GM18519 (cell line): Measurements from ENCODE around the gene PFN1.

Source experiments
- ATAC-seq: cut with Tn5 transposase; IDR thresholded peaks from one replicate; pipeline ENCODE4 v1.9.1; 2021; ENCODE audit warnings: mild to moderate bottlenecking, moderate library complexity; ENCODE audit not compliant: unreplicated experiment, low FRiP score

PFN1 gene

DNA sequence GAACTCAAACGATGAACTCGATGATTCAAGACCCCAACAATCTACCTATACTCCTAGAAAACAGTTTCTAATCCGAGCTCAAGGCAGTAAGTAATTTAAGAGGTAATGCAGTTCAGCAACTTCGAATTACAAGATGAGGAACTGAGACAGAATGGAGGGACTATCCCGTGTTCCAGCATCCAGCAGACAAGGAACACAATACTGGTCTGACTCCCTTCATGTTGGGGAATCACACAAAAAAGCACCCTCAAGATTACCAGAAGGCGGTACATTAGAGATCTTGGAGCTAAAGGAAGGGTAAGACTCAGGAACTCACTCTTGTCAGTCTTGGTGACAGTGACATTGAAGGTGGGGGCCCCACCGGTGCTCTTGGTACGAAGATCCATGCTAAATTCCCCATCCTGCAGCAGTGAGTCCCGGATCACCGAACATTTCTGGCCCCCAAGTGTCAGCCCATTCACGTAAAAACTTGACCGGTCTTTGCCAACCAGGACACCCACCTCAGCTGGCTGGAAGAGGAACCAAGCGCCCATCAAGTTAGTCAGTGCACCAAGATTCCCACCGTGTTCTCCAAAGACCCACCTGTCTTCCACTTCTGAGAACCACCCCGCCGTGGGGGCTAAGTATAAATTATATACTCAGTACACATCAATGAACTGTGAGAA is 1.9 kb downstream of the PFN1 start:
- ATAC-seq = no peak

DNA sequence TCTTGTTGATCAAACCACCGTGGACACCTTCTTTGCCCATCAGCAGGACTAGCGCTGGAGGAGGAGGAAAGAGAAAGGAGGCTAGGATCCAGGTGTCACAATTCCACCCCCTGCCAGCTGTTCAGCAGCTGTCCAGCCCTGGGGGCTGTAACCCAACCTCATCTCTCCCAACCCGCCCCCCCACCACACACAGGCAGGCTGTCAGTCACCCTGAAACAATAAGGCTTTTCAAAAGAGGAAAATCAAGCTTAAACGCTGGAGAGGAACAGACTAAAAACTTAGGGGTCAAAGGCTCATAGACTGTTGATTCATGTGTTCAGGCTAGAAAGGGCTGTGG is 2.4 kb downstream of the PFN1 start:
- no peak for ATAC-seq

DNA sequence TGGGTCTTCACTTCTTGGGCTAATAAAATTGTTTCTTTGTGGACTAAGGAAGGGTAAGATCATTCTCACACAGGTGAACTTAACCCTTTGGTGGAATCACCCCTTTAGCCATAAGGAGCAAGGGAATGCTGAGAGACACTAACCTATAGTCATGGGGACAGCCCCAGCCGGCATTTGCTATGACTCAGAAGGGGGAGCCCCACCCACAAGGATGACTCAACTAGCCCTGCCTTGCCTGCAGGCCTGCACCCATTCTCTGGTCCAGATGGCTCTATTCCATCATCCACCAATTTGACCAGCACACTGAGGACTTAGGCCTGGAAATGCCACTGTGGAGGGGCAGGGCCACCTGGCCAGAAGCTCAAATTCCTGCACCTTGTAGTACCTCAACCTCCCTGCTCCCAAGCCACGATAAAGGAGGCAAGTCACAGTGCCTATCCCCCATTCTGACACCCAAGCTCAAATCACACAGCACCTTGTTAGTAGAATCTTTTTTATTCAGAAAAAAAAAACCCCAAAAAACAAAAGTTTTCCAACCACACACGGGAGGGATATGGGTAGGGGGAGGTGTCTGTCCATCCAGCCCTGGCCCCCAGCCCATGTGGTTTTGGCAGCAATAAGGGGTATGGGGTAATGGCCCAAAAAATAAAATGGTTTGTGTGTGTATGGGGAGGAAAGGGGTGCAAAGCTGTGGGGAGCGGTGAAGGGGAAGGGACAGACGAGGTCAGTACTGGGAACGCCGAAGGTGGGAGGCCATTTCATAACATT is 3.0 kb downstream of the PFN1 start:
- ATAC-seq = no peak

DNA sequence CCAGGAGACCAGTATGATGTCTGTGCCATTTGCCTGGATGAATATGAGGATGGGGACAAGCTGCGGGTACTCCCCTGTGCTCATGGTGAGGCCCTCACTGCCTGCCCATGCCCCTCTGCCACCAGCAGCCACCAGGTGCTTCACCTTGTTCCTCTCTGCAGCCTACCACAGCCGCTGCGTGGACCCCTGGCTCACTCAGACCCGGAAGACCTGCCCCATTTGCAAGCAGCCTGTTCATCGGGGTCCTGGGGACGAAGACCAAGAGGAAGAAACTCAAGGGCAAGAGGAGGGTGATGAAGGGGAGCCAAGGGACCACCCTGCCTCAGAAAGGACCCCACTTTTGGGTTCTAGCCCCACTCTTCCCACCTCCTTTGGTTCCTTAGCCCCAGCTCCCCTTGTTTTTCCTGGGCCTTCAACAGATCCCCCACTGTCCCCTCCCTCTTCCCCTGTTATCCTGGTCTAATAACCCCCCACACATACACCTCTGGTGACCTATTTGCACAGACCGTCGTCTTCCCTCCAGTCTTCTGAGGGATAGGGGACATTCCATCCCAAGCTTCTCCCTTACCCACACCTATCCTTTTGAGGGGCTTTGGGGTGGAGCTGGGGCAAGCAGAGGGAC is 3.7 kb downstream of the PFN1 start:
- ATAC-seq = no peak

DNA sequence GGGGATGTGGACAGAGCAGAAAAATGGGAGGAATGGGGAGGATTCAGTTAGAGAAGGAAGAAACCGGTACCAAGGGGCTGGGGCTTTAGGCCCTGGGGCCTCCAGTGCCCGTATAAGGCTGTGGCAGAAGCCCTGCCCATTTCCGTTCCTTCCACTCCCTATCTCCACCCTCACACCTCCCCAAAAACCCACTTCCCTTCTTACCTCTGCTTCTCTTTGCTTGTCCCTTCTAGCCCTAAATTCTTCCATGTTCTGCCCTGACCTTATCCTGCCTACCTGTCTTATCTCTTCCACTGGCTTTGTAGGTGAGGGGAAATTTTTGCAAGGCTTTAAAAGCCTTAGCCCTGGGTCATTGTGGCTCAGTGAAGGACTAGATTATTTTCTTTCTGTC is 4.2 kb downstream of the PFN1 start:
- ATAC-seq = no peak

DNA sequence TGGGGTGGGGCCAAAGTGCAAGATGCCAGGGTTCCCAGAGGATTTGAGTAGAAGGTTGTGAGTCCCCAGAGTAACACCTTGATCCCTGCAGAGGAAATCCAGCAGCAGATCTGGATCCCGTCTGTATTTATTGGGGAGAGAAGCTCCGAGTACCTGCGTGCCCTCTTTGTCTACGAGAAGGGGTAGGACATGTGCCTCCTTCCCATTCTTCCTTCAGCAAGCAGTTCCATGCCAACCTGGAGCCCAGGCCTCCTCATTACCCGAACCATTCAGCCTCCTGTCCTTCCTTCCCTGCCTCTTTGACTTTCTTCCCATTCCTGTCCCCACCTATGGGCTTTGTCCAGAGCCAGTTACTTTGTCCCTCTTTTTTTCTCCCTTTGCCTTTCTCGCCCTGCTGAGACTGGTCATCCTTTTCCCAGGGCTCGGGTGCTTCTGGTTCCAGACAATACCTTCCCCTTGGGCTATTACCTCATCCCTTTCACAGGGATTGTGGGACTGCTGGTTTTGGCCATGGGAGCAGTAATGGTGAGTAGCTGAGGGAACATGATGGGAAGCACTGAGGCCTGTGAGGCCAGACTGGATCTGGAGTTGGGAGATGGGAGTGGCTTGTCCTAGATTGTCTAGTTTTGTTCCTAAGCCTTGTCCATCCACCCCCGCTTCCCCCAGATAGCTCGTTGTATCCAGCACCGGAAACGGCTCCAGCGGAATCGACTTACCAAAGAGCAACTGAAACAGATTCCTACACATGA is 5.4 kb downstream of the PFN1 start:
- ATAC-seq = no peak

DNA sequence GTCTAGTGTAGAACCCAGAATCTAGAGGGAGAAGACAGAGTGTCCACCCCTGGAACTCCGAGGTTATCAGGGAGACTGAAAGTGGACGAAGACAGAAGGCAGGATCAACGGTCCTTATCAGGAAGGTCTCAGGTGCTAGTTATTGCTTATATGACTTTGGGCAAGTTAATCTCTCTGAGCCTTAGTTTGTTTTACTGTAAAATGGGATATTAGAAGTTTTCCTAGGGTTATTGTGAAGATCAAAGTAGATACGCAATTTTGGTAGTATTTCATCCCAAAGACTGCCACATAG is 7.1 kb downstream of the PFN1 start:
- no peak for ATAC-seq

DNA sequence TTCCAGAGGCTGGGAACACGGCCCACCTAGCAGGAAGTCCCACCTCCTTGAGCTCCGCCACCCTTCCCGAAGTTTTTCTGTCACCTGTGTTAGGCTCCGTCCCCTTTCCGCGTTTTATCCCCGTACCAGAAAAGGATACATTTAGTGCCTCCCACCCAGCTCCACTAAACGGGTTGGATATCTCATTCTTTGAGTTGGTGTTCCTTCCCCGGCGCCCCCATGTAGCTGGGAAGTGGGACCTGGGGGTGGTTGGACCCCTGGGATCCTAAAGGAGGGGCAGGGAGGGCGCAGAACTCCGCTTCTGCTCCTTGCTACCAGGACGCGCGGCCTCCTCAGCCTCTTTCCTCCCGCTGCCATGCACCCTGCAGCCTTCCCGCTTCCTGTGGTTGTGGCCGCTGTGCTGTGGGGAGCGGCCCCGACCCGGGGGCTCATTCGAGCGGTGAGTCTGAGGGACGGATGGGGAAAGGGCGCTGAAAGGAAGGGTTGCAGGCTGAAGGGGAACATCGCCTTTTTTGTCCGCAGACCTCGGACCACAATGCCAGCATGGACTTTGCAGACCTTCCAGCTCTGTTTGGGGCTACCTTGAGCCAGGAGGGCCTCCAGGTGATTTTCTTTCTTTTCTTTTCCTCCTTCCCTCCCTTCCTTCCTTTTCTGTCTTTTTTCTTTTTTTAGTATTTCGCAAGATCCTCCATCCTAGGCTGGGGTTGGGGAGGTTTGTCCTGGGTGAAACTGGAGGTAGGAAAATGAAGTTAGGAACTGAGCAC is 7.6 kb downstream of the PFN1 start:
- ATAC-seq = no peak

DNA sequence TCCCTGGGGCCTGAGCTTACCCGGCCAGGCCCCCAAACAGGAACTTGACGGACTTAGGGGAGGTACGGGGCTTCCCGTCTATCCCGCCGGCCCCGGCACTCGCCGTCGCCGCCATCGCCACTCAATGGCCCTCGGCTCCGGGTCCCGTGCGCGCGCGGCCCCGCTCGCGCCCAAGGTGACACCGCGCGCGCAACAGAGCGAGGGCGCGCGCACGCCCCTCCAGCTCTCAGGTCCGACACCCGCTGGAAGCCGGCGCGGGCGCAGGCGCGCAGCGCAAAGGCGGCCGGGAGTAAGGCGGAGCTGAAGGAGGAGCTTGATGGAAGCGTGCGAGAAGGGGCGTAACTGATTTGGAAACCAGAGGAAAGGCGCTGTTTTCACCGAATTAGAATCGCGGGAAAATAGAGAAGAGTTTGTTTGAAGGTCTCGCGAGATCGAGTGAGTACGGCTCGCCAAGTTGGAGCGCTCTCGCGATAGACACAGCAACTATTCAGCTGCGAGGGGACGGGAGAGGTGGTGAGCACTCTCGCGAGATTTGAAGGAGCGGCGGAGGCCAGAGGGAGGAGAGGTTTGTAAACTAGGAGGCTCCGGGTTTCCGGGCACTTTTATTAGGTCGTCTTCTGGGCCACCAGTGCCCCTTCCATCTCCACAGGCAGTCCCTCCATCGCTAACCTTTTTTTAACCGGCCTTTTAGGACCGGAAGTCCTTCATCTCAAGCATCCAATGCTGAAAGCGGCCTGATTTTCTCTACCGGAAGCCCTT is 8.4 kb downstream of the PFN1 start, which contains the start of the genes RNF167 and SLC25A11:
TSS of gene RNF167 (plus strand) at position 473 of the 759 bp plus-strand sequence. CDS start 642 bp downstream, outside the sequence.
TSS of gene SLC25A11 (minus strand) at position 251 of the 759 bp plus-strand sequence. CDS start at position 115, 136 bp downstream.
- ATAC-seq = peak; percentile 73

DNA sequence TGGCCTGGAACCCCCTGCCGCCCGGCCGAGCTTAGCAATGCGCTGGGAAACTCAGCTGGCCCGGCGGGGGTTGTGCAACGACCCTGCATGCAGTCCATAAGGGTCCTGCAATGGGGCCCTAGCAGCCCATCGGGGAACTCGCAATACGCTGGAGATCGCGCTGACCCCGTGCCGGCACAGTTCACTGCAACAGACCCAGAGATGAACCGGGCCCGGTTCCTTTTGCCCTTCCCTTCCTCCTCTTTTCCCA is 8.9 kb downstream of the PFN1 start:
- ATAC-seq = no peak

DNA sequence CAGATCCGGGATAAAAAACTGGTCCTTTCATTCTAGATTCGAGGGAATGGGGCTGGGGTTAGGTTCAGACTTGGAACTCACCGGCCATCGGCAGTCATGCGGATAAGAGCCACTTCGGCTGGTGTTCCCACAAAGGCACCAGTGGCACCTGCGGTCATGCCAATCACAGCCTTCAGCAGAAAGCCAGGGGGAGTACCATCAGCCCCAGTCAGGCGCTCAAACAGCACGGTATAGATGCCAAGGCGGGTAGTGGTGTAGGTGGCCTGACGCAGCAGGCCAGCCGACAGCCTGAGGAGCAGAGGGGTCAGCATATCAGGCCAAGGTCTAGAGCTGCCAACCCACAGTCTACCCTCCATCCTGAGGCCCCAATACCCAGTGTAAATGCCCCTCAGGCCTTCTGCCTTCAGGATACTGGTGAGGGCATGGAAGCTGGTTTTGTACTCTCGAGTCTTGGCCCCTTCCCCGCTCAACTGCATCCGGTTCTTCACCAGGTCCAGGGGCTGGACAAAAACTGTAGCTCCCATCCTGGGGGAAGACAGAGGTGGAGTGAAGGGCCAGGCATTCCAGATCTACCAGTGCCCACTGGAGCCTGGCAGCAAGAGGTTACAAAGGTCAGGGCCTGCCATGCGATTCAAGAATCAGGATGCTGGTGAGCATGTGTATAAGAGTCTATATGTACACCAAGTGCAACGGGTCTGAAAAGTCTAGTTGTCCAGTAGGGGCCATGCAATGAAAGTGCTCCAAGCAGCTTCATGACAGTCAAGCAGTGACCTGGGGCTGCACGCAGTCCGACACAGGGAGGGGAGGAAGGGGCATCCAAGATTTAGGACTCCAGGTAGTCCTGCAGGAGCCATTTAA is 9.4 kb downstream of the PFN1 start:
- ATAC-seq = no peak

DNA sequence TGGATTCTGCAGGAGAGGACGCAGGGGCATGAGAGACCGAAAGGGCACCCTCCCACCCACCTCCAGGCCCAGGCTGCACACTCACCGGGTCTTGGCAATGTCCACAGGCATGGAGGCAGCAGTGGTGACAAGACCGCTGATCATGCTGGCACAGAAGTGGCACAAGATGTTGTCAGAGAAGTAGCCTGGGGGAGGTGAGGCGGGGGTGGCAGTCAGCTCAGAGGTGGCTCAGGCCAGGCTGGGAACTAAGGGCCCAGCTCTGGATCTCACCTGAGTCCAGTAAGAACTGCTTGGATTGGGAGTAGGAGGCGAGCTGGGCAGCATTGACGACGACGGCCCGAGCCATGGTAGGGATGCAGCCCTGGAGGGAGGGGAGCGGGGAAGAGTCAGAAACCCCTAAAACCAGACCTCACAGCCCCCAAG is 10.2 kb downstream of the PFN1 start:
- no peak for ATAC-seq

DNA sequence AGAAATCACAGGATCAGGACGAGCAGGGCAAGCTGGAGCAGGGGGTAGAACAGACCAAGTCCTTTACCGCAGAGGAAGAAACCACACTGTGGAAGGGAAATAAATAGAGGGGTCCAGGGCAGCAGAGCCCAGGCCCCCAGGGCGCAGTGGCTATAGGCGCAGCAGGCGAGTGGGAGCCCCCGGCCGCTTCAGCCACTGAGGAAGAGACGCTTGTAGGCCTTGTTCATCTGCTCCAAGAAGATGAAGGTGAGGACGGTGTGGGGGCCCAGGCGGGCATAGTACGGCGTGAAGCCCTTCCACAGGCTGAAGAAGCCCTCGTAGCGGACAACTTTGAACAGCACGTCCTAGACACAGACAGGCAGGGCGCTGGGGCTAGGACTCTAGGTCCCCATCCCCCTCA is 10.8 kb downstream of the PFN1 start:
- ATAC-seq = no peak

DNA sequence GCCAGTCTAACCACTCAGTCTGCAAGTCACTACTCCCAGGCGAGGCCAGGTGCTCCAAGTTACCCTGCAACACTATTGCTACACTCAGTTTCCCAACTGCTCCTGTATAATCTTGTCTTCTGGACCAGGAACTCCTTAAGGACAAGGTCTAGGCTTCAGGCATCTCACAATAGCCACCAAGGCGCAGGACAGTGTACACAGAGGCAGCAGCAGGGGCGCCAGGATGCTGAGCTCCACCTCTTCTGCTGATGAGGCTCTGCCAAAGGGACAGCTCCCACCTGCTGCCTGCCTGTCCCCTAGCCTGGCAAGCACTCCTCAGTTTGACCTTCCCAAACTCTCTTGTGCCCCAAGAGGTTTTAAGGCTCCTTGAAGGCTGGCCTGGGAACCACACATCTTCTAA is 11.9 kb downstream of the PFN1 start:
- ATAC-seq = no peak

DNA sequence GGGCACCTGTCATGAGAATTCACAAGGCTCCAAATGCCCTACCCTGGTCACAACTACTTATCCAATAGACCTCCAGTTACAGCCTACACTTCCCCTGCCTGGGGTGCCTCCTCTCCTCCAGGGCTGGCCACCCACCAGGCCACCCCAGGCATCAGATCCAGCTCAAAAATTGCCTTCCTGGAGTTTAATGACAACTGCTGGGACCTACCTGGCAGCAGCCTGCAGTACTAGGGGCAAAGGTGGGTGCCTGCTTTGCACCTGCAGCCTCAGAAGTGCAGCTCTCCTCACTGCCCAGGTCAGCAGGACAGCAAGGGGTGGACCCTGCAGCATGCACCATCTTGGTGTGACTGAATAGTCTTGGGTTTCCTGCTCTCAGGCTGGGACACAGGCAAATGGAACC is 12.7 kb downstream of the PFN1 start:
- ATAC-seq = no peak

DNA sequence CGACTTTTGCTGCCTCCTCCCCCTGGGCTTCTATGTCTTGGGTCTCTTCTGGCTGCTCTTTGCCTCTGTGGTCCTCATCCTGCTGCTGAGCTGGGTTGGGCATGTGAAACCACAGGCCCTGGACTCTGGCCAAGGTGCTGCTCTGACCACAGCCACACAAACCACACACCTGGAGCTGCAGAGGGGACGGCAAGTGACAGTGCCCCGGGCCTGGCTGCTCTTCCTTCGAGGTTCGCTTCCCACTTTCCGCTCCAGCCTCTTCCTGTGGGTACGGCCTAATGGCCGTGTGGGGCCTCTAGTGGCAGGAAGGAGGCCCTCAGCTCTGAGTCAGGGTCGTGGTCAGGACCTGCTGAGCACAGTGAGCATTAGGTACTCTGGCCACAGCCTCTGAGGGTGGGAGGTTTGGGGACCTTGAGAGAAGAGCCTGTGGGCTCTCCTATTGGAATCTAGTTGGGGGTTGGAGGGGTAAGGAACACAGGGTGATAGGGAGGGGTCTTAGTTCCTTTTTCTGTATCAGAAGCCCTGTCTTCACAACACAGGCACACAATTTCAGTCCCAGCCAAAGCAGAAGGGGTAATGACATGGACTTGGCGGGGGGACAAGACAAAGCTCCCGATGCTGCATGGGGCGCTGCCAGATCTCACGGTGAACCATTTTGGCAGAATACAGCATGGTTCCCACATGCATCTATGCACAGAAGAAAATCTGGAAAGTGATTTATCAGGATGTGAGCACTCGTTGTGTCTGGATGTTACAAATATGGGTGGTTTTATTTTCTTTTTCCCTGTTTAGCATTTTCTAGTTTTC is 14.0 kb downstream of the PFN1 start:
- ATAC-seq = no peak

DNA sequence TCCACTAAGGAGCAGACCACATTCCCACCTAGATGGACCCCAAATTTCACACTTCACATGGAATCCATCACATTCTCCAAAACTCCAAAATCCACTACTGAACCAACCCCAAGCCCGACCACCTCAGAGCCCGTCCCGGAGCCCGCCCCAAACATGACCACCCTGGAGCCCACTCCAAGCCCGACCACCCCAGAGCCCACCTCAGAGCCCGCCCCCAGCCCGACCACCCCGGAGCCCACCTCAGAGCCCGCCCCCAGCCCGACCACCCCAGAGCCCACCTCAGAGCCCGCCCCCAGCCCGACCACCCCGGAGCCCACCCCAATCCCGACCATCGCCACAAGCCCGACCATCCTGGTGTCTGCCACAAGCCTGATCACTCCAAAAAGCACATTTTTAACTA is 14.7 kb downstream of the PFN1 start:
- ATAC-seq = no peak

DNA sequence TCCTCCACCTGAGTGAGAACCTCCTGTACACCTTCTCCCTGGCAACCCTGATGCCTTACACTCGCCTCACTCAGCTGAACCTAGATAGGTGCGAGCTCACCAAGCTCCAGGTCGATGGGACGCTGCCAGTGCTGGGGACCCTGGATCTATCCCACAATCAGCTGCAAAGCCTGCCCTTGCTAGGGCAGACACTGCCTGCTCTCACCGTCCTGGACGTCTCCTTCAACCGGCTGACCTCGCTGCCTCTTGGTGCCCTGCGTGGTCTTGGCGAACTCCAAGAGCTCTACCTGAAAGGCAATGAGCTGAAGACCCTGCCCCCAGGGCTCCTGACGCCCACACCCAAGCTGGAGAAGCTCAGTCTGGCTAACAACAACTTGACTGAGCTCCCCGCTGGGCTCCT is 15.6 kb downstream of the PFN1 start:
- ATAC-seq = no peak
